IPS-11a (cell line): ENCODE data around the gene HSD17B10.
"Not testable (repeated sequence)": the region's sequence is repeated elsewhere in the genome, so short reads cannot be mapped to it uniquely, and the experiment has no call there.

ENCODE experiments used
- H3K4me3 ChIP-seq: one replicate; pipeline ENCODE4 v1.5.1; 2013; ENCODE audit warnings: low read depth, low read length, control low read depth

Gene HSD17B10

GRCh38 chrX:53438174-53438831, 4.1 kb upstream of the HSD17B10 start:
- no peak overlapping the region for H3K4me3 ChIP-seq

DNA sequence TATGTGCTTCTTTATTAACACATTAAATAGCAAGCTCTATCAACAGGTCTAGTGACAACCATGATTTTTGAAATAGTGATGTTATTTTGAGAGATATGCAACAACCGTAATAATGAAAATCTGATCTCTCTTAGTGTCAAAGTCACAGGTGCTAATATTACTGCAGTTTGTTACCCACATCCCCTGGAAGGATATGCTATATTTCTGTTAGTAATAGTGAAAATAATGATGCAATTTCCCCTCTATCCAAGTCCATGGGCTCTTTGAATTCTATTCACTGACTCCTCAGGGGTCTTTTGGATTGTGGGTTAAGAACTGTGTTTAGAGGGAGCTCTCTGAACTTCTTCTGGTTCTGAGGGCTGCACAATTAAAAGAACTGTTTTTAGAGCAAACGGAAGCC, 3.0 kb upstream of the HSD17B10 start:
- no peak overlapping the region for H3K4me3 ChIP-seq

- no peak overlapping the region for H3K4me3 ChIP-seq
Observed at GRCh38 chrX:53435997-53436396, 1.8 kb upstream of the HSD17B10 start.

- no peak overlapping the region for H3K4me3 ChIP-seq
Observed at GRCh38 chrX:53430231-53430630, 3.9 kb downstream of the HSD17B10 start.

DNA sequence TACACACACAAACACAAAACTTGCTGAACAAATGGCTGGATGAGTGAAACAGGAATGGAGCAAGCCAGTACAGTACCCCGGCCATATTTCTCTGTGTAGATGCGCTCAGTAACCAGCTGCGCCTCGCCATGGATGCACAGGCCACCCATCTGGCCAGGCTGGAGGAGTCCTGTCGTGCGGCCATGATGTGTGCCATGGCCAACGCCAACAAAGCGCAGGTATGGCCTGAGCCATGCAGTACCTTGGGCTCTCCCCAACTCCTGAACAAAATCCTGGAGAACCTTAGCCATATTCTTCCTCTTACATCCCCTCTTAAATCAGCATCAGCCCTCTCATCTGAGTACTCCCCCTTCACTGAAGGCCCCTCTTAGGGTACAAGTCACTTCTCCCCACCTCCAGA, 4.4 kb downstream of the HSD17B10 start:
- H3K4me3 ChIP-seq: no peak overlapping the region

- peak within 1 kb of the TSS; percentile 64 for H3K4me3 ChIP-seq
Observed at GRCh38 chrX:53422861-53423306, 11.3 kb downstream of the HSD17B10 start, which contains the start of gene RIBC1. Gene RIBC1 (plus strand): TSS chrX:53422873. CDS start chrX:53426277, 3,404 bp downstream.

DNA sequence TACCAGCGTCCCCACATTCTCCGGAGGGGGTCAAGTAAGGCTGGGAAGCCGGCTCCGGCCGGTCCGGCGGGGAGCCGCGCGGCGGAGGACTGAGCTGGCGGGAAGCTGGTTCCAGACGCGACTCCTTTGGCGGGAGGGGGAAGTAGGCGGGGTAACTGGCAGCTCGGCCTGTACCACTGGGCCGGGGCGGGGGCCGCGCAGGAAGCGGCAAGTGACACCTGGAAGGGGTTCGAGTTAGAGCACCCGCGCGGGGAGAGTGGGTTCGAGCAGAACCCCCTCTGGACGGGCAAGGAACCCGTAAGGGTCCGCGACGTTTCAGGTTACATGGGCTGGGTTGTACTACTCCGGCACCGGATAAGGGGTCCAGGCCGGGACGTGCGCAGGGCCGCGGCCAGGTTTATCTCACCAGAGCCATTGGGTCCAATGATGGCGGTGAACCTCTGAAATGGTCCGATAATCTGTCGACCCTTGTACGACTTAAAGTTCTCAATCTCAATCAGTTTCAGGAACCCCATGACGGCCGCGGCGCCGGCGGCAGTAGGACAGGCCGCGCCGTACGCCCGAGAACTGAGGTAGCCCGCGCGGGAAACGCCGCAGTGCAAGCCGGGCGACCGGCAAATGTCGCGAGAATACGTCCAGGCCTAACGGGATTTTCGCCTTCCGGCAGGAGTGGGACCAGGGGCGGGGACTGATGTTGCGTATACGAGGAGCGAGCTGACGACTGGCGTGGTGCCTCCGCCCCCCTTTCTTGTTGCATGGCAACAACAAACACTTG, 11.9 kb downstream of the HSD17B10 start, which contains the start of gene SMC1A:
Gene SMC1A (minus strand): TSS at position 569 of the 775 bp plus-strand sequence. CDS start 54 bp downstream, at position 515.
- H3K4me3 ChIP-seq: peak within 1 kb of the TSS; percentile 64

- H3K4me3 ChIP-seq: peak overlapping the region; percentile 57
Observed at GRCh38 chrX:53421772-53422085, 12.4 kb downstream of the HSD17B10 start.

DNA sequence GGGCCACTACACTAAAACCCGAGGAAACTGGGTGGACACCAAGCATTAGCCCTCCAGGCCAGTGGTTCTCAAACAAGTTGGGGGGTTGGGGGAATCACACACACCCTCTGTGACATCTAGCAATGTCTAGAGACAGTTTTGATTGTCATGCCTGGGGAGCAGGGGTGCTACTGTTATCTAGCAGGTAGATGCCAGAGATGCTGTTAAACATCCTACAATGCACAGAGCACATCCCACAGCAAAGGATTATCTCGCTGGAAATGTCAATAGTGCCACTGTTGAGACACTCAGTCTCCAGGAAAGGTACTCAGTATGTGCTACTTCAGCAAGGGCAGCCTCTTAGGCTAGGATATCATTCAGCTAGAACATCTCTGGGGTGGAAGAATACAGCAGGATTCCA, 13.0 kb downstream of the HSD17B10 start:
- peak overlapping the region; percentile 57 for H3K4me3 ChIP-seq

- not testable (repeated sequence) for H3K4me3 ChIP-seq
Observed at GRCh38 chrX:53420351-53420750, 13.8 kb downstream of the HSD17B10 start.

DNA sequence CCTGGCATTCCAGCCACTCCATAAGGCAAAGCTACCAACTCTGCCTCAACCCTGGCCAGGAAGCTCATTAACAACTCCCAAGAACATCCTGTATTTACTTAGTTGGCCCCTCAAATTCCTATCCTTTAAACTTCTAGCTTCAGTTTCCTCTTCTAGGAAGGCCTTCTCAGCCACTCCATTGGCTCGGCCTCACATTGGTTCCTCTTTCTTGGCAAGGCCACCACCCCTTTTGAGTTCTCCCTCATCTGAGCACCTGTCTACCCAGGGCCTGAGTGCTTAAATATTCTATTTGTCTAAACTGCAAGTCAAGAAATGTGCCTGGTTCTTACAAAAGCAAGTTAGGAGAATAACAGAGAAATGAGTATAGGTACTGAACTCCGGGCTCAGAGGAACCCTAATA, 21.7 kb downstream of the HSD17B10 start:
- H3K4me3 ChIP-seq: no peak overlapping the region

DNA sequence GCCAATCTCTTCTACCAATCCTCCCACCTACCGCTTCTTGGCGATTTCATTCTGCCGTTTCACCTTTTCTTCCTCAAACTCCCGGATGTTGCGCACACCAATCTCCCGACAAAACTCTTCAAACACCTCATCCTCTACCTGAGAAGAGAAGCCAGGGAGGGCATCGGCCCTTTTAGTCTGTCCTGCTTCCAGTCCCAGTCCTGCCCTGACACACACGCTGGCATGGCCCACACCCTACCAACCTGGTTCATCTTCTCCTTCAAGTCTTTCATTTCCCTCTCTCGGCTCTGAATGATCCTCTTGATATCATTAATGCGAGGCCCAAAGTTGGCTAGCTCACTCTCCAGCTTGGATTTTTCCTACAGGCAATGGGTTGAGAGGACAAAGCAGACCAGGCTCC, 30.6 kb downstream of the HSD17B10 start:
- H3K4me3 ChIP-seq: no peak overlapping the region

- no peak overlapping the region for H3K4me3 ChIP-seq
Observed at GRCh38 chrX:53398216-53398615, 36.0 kb downstream of the HSD17B10 start.

GRCh38 chrX:53395605-53396298, 38.4 kb downstream of the HSD17B10 start:
- H3K4me3 ChIP-seq: no peak overlapping the region

- H3K4me3 ChIP-seq: no peak overlapping the region
Observed at GRCh38 chrX:53383376-53384076, 50.6 kb downstream of the HSD17B10 start.
